ENCODE results near the gene EDIL3. TPM values are rescaled to one million over a fixed set of nuclear protein-coding genes. Genes with fewer than 3 reads are reported as not detected.

Gene EDIL3
- total RNA-seq, result 4.8 and 23.6 TPM in 2 replicates

GRCh38 chr5:84384604-84385575 is at the start of gene EDIL3:
Gene EDIL3 (minus strand): TSS chr5:84384880. CDS start chr5:84384374, 506 bp downstream.

